A549 treated with RU486 at 1 μM for 4 hours (cell line): ENCODE data around the gene HOXD12. TPM values are rescaled to one million over a fixed set of nuclear protein-coding genes. Genes with fewer than 3 reads are reported as not detected.

ENCODE experiments used
- total RNA-seq: library from RNA; stranded (reverse); fragments of 200-300 nt; extraction: Qiagen RNA extraction; gene quantifications from 5 replicates; pipeline ENCODE4 v1.2.3, GENCODE V29; 2022; ENCODE audit warnings: low read depth

Gene HOXD12
- total RNA-seq: not detected in 5 replicates

DNA sequence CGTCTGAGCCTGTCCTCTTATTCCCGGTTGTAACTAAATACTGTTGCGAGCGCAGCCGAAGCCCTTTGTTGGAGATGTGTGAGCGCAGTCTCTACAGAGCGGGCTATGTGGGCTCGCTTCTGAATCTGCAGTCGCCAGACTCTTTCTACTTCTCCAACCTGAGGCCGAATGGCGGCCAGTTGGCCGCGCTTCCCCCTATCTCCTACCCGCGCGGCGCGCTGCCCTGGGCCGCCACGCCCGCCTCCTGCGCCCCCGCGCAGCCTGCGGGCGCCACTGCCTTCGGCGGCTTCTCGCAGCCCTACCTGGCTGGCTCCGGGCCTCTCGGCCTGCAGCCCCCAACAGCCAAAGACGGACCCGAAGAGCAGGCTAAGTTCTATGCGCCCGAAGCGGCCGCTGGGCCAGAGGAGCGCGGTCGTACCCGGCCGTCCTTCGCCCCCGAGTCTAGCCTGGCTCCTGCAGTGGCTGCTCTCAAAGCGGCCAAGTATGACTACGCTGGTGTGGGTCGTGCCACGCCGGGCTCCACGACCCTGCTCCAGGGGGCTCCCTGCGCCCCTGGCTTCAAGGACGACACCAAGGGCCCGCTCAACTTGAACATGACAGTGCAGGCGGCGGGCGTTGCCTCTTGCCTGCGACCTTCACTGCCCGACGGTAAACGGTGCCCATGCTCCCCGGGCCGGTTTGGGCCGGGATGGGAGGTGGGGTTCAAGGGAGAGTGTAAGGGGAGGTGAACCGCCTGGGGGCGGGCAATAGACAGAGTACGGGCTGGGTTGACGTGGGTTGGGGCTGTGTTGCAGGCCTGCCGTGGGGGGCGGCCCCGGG, at the start of gene HOXD12:
Gene HOXD12, plus strand, starts transcription at position 68 of the 819 bp plus-strand sequence. Its CDS starts 7 bp downstream, at position 75.

DNA sequence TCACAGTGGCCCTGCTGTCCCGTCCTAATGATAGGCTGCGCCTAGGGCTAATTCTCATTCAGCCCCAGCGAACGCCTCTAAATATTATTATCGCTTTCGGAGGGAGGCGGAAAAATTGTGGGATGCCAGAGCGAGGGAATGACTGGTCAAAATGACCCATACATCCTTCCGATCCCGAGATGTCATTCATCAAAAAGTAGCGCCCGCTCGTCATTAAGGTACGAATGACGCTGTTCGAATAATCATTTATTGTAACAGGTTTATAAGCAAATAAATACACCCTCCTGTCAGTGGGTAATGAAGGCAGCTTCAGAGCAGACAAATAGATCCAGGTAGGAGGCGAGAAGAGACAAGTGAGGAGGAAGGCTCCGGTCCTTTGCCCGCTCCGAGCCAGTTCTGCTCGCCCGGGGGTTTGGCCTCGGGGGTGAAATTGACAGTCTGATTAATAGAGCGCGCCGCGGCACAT, 15.8 kb upstream of the HOXD12 start, which contains the start of gene EVX2:
Gene EVX2, minus strand, starts transcription at position 167 of the 466 bp plus-strand sequence. CDS start 186 bp downstream, outside the sequence.

GRCh38 chr2:176092270-176093144, 7.1 kb upstream of the HOXD12 start, which contains the start of gene HOXD13:
HOXD13 (plus strand) TSS chr2:176092721; CDS start chr2:176092891, 170 bp downstream.

GRCh38 chr2:176106581-176107539, 7.3 kb downstream of the HOXD12 start, which contains the start of gene HOXD11:
HOXD11 (plus strand) TSS chr2:176107280; CDS start chr2:176107356, 76 bp downstream.

GRCh38 chr2:176115883-176116813, 16.6 kb downstream of the HOXD12 start, which contains the start of gene HOXD10:
HOXD10 (plus strand) TSS chr2:176116778; CDS start chr2:176116834, 56 bp downstream.

GRCh38 chr2:176122683-176123410, 23.3 kb downstream of the HOXD12 start, which contains the start of gene HOXD9:
HOXD9 (plus strand) TSS chr2:176122719; CDS start chr2:176122769, 50 bp downstream.

GRCh38 chr2:176128982-176129796, 29.6 kb downstream of the HOXD12 start, which contains the start of gene HOXD8:
HOXD8 (plus strand) TSS chr2:176129705; CDS start chr2:176130367, 662 bp downstream.

GRCh38 chr2:176151442-176152287, 52.1 kb downstream of the HOXD12 start, which contains the start of gene HOXD4:
HOXD4 (plus strand) TSS chr2:176151550; CDS start chr2:176151634, 84 bp downstream.

Other genes starting within 250 kb of the HOXD12 start
- 9.6 to 14.8 TPM (median 13.3 TPM) in 5 replicates for gene LNPK, start 97.5 kb upstream of the HOXD12 start, total RNA-seq
- 0.02 TPM in 1 of 5 replicates, not detected in the others for gene EVX2, start 15.8 kb upstream of the HOXD12 start, total RNA-seq
- 0.15 to 0.29 TPM (median 0.16 TPM) in 5 replicates for gene HOXD13, start 7.1 kb upstream of the HOXD12 start, total RNA-seq
- gene HOXD11, start 7.5 kb downstream of the HOXD12 start, total RNA-seq: 7.6 to 9.1 TPM (median 8.0 TPM) in 5 replicates
- 5.5 to 7.4 TPM (median 7.3 TPM) in 5 replicates for gene HOXD10, start 17.0 kb downstream of the HOXD12 start, total RNA-seq
- 1.0 to 1.7 TPM (median 1.2 TPM) in 5 replicates for gene HOXD9, start 22.9 kb downstream of the HOXD12 start, total RNA-seq
- 2.9 to 5.5 TPM (median 5.4 TPM) in 5 replicates for gene HOXD8, start 29.9 kb downstream of the HOXD12 start, total RNA-seq
- gene HOXD4, start 51.8 kb downstream of the HOXD12 start, total RNA-seq: 0.29 to 0.66 TPM (median 0.49 TPM) in 5 replicates
- 0.14 to 0.33 TPM (median 0.21 TPM) in 4 of 5 replicates, not detected in the other for gene HOXD3, start 57.5 kb downstream of the HOXD12 start, total RNA-seq
- 0.12 to 0.44 TPM (median 0.21 TPM) in 5 replicates for gene HOXD1, start 88.9 kb downstream of the HOXD12 start, total RNA-seq
- gene MTX2, start 169.6 kb downstream of the HOXD12 start, total RNA-seq: 38.5 to 48.7 TPM (median 43.8 TPM) in 5 replicates